ENCODE data around the gene ZMYM1. TPM values are rescaled to one million over a fixed set of nuclear protein-coding genes. Genes with fewer than 3 reads are reported as not detected.
"Not testable (repeated sequence)": the region's sequence is repeated elsewhere in the genome, so short reads cannot be mapped to it uniquely, and the experiment has no call there.

The ZMYM1 gene
- total RNA-seq, 2 experiments from 2014 or later = 3.3 to 5.7 TPM

GRCh38 chr1:35076426-35076825 is 2.8 kb upstream of the ZMYM1 start:
- ATAC-seq; H3K27ac Mint-ChIP-seq; H3K27me3 Mint-ChIP-seq; H3K36me3 Mint-ChIP-seq (ENCODE audit: low read depth); CTCF ChIA-PET; POLR2A ChIA-PET; DNase-seq; H3K4me3 Mint-ChIP-seq; H3K9me3 Mint-ChIP-seq (ENCODE audit: low read depth): not testable (repeated sequence)
- intact Hi-C loops (cut with DNase I, micrococcal nuclease) = loop anchor here in 1 of 2 experiments (10.0 kb wide), 1 partner anchor 212 kb away; no protein-coding TSS in a partner anchor
- peaks cover 22% of the 10 kb centered on the region for H3K4me1 Mint-ChIP-seq

- ChIA-PET POLR2A (no interaction called here), CTCF (interaction anchor here (0.6 to 1.9 kb wide), 4 partner anchors 54 to 459 kb away, joined by 3 to 4 read pairs (median 4); partner anchors contain the start of gene SMIM12)
- Mint-ChIP-seq H3K27me3 (peaks cover 3% of the 10 kb centered on the region), H3K27ac (peak overlapping the region; percentile 97), H3K9me3 (ENCODE audit: low read depth) (no peaks in the 10 kb centered on the region), H3K4me3 (peak overlapping the region; percentile 88), H3K4me1 (peaks cover 41% of the 10 kb centered on the region), H3K36me3 (ENCODE audit: low read depth) (peaks cover 6% of the 10 kb centered on the region)
- intact Hi-C loops (cut with DNase I, micrococcal nuclease) = loop anchor here in 1 of 2 experiments (5.0 kb wide), 1 partner anchor 97 kb away; no protein-coding TSS in a partner anchor
- DNase-seq (no peak), ATAC-seq (no peak)
These were observed 1.1 kb downstream of the ZMYM1 start for GRCh38 chr1:35080171-35080854.

- DNase-seq (no peak), ATAC-seq (no peak)
- peaks cover 31% of the 10 kb centered on the region for H3K4me1 Mint-ChIP-seq
- ChIA-PET CTCF (interaction anchor here (0.8 kb wide), 1 partner anchor 27 kb away, joined by 3 read pairs; no protein-coding TSS in a partner anchor), POLR2A (no interaction called here)
- no peaks in the 10 kb centered on the region for H3K9me3 Mint-ChIP-seq (ENCODE audit: low read depth)
- H3K27ac Mint-ChIP-seq = no peak overlapping the region
- peaks cover 3% of the 10 kb centered on the region for H3K36me3 Mint-ChIP-seq (ENCODE audit: low read depth)
- no peak overlapping the region for H3K4me3 Mint-ChIP-seq
- intact Hi-C loops (cut with DNase I, micrococcal nuclease) = no loop called here
- H3K27me3 Mint-ChIP-seq = no peaks in the 10 kb centered on the region
These were observed 6.2 kb downstream of the ZMYM1 start for GRCh38 chr1:35085421-35085820.

- Mint-ChIP-seq H3K27me3 (no peaks in the 10 kb centered on the region), H3K4me1 (peaks cover 8% of the 10 kb centered on the region), H3K27ac (no peak overlapping the region), H3K9me3 (ENCODE audit: low read depth) (no peaks in the 10 kb centered on the region), H3K4me3 (no peak overlapping the region), H3K36me3 (ENCODE audit: low read depth) (peaks cover 9% of the 10 kb centered on the region)
- ATAC-seq (peak; percentile 23), DNase-seq (no peak)
- CTCF ChIA-PET = interaction anchor here (0.9 kb wide), 1 partner anchor 18 kb away, joined by 9 read pairs; the partner anchor contains the start of gene ZMYM1
- intact Hi-C loops (cut with DNase I, micrococcal nuclease) = no loop called here
- POLR2A ChIA-PET = no interaction called here
These were observed 18.0 kb downstream of the ZMYM1 start for GRCh38 chr1:35097224-35097623.

- no peak overlapping the region for H3K27ac Mint-ChIP-seq
- H3K36me3 Mint-ChIP-seq (ENCODE audit: low read depth) = peaks cover 7% of the 10 kb centered on the region
- no peaks in the 10 kb centered on the region for H3K9me3 Mint-ChIP-seq (ENCODE audit: low read depth)
- no peaks in the 10 kb centered on the region for H3K27me3 Mint-ChIP-seq
- ATAC-seq (no peak), DNase-seq (no peak)
- POLR2A ChIA-PET = no interaction called here
- intact Hi-C loops (cut with DNase I, micrococcal nuclease) = no loop called here
- CTCF ChIA-PET = interaction anchor here (0.6 kb wide), 3 partner anchors 174 to 615 kb away, joined by 3 read pairs; no protein-coding TSS in a partner anchor
- no peak overlapping the region for H3K4me3 Mint-ChIP-seq
- peaks cover 4% of the 10 kb centered on the region for H3K4me1 Mint-ChIP-seq
These were observed 31.9 kb downstream of the ZMYM1 start for GRCh38 chr1:35111106-35111505.

GRCh38 chr1:35112668-35113067 is 33.5 kb downstream of the ZMYM1 start:
- peaks cover 5% of the 10 kb centered on the region for H3K36me3 Mint-ChIP-seq (ENCODE audit: low read depth)
- DNase-seq (no peak), ATAC-seq (no peak)
- H3K4me1 Mint-ChIP-seq = peaks cover 4% of the 10 kb centered on the region
- H3K27me3 Mint-ChIP-seq = no peaks in the 10 kb centered on the region
- no peak overlapping the region for H3K4me3 Mint-ChIP-seq
- CTCF ChIA-PET = interaction anchor here (1.1 kb wide), 1 partner anchor 27 kb away, joined by 3 read pairs; no protein-coding TSS in a partner anchor
- no peaks in the 10 kb centered on the region for H3K9me3 Mint-ChIP-seq (ENCODE audit: low read depth)
- POLR2A ChIA-PET = interaction anchor here (0.5 kb wide), 1 partner anchor 205 kb away, joined by 3 read pairs; no protein-coding TSS in a partner anchor
- H3K27ac Mint-ChIP-seq = no peak overlapping the region
- intact Hi-C loops (cut with DNase I, micrococcal nuclease) = no loop called here

- no peak for DNase-seq
- intact Hi-C loops (cut with DNase I, micrococcal nuclease) = no loop called here
- ATAC-seq = no peak
- Mint-ChIP-seq H3K9me3 (ENCODE audit: low read depth) (no peaks in the 10 kb centered on the region), H3K27ac (no peak overlapping the region), H3K36me3 (ENCODE audit: low read depth) (peaks cover 6% of the 10 kb centered on the region), H3K4me1 (peaks cover 7% of the 10 kb centered on the region), H3K4me3 (no peak overlapping the region), H3K27me3 (peaks cover 3% of the 10 kb centered on the region)
- ChIA-PET POLR2A (interaction anchor here (0.7 kb wide), 1 partner anchor 135 kb away, joined by 3 read pairs; no protein-coding TSS in a partner anchor), CTCF (no interaction called here)
These were observed 36.5 kb downstream of the ZMYM1 start for GRCh38 chr1:35115459-35116383.

GRCh38 chr1:35120458-35121133 is 41.4 kb downstream of the ZMYM1 start:
- DNase-seq = peak; percentile 26
- H3K27me3 Mint-ChIP-seq = peaks cover 9% of the 10 kb centered on the region
- H3K9me3 Mint-ChIP-seq (ENCODE audit: low read depth) = peaks cover 2% of the 10 kb centered on the region
- H3K4me1 Mint-ChIP-seq = peaks cover 7% of the 10 kb centered on the region
- peak; percentile 42 for ATAC-seq
- POLR2A ChIA-PET = no interaction called here
- CTCF ChIA-PET = interaction anchor here (0.8 kb wide), 1 partner anchor 132 kb away, joined by 3 read pairs; no protein-coding TSS in a partner anchor
- peak overlapping the region; percentile 15 for H3K4me3 Mint-ChIP-seq
- peaks cover 1% of the 10 kb centered on the region for H3K36me3 Mint-ChIP-seq (ENCODE audit: low read depth)
- intact Hi-C loops (cut with DNase I, micrococcal nuclease) = no loop called here
- H3K27ac Mint-ChIP-seq = no peak overlapping the region

GRCh38 chr1:35122311-35122710 is 43.1 kb downstream of the ZMYM1 start:
- H3K4me3 Mint-ChIP-seq = no peak overlapping the region
- no peak for DNase-seq
- POLR2A ChIA-PET = no interaction called here
- ATAC-seq = no peak
- no peak overlapping the region for H3K27ac Mint-ChIP-seq
- peaks cover 4% of the 10 kb centered on the region for H3K4me1 Mint-ChIP-seq
- CTCF ChIA-PET = no interaction called here
- peaks cover 9% of the 10 kb centered on the region for H3K27me3 Mint-ChIP-seq
- peaks cover 1% of the 10 kb centered on the region for H3K36me3 Mint-ChIP-seq (ENCODE audit: low read depth)
- peaks cover 4% of the 10 kb centered on the region for H3K9me3 Mint-ChIP-seq (ENCODE audit: low read depth)
- intact Hi-C loops (cut with DNase I, micrococcal nuclease) = no loop called here

- CTCF ChIA-PET = no interaction called here
- no peak overlapping the region for H3K4me3 Mint-ChIP-seq
- DNase-seq (no peak), ATAC-seq (no peak)
- no peaks in the 10 kb centered on the region for H3K4me1 Mint-ChIP-seq
- no peak overlapping the region for H3K27ac Mint-ChIP-seq
- POLR2A ChIA-PET = no interaction called here
- peaks cover 4% of the 10 kb centered on the region for H3K27me3 Mint-ChIP-seq
- peaks cover 4% of the 10 kb centered on the region for H3K9me3 Mint-ChIP-seq (ENCODE audit: low read depth)
- no peaks in the 10 kb centered on the region for H3K36me3 Mint-ChIP-seq (ENCODE audit: low read depth)
- intact Hi-C loops (cut with DNase I, micrococcal nuclease) = no loop called here
These were observed 47.4 kb downstream of the ZMYM1 start for GRCh38 chr1:35126546-35126945.

GRCh38 chr1:35129080-35129479 is 49.9 kb downstream of the ZMYM1 start:
- intact Hi-C loops (cut with DNase I, micrococcal nuclease) = no loop called here
- peaks cover 4% of the 10 kb centered on the region for H3K9me3 Mint-ChIP-seq (ENCODE audit: low read depth)
- CTCF ChIA-PET = interaction anchor here (1.0 kb wide), 1 partner anchor 11 kb away, joined by 4 read pairs; no protein-coding TSS in a partner anchor
- no peaks in the 10 kb centered on the region for H3K27me3 Mint-ChIP-seq
- H3K4me1 Mint-ChIP-seq = no peaks in the 10 kb centered on the region
- DNase-seq = no peak
- H3K27ac Mint-ChIP-seq = no peak overlapping the region
- ATAC-seq = no peak
- H3K36me3 Mint-ChIP-seq (ENCODE audit: low read depth) = no peaks in the 10 kb centered on the region
- H3K4me3 Mint-ChIP-seq = no peak overlapping the region
- POLR2A ChIA-PET = interaction anchor here (0.5 to 0.6 kb wide), 2 partner anchors 21 to 62 kb away, joined by 4 to 8 read pairs; no protein-coding TSS in a partner anchor

Data from activated CD4-positive, alpha-beta T cell treated with anti-CD3 and anti-CD28 coated beads for 36 hours (primary cell).